Spleen (tissue), 7 donors: Measurements from ENCODE around the gene NOD1.

Source experiments
- CTCF ChIP-seq, 11 experiments: fragments of 200-600 bp in 7 of 11; fragments of 450-650 bp in 4 of 11; sonication (generic) in 4 of 11; IDR thresholded peaks in 8 of 11; conservative IDR thresholded peaks in 3 of 11; 1 replicate in 7 of 11; 2 replicates in 4 of 11; pipeline versions ENCODE4 v1.4.0 to v1.8.0; 2016 to 2021; ENCODE audit warnings: antibody characterized with exemption in 11 of 11, inconsistent platforms in 4 of 11, mild to moderate bottlenecking in 1 of 11
- POLR2AphosphoS5 ChIP-seq, 3 donors: sonication (generic); formaldehyde crosslinking; IDR thresholded peaks; one replicate each; pipeline ENCODE4 v1.5.1; 2017; ENCODE audit warnings: antibody characterized with exemption in 3 of 3
- donor health status: DM: no; HTN: no; CAD: no; lungs with moderate emphysema.
- donor health status: DM: no; HTN: no; CAD: no.
- donor health status: DM: no; HTN: no; CAD: no.

- TF ChIP-seq POLR2AphosphoS5 (IDR thresholded peaks at IDR 0.05): no peak
- TF ChIP-seq CTCF (IDR thresholded peaks at IDR 0.05 in 8 of 11, conservative IDR thresholded peaks at IDR 0.05 in 3 of 11): peak in 1 of 11 experiments; percentile 10
Observed at GRCh38 chr7:30446266-30446665, 32.3 kb downstream of the NOD1 start.
